ENCODE measurements around the gene MOB2. TPM values are rescaled to one million over a fixed set of nuclear protein-coding genes. Genes with fewer than 3 reads are reported as not detected.

The MOB2 gene
- total and polyA plus RNA-seq, 9 of the 15 experiments (the other 6 are each of a cell fraction or from before 2014, with no cell fraction given) = 0.17 to 36.8 (median 19.2) TPM

DNA sequence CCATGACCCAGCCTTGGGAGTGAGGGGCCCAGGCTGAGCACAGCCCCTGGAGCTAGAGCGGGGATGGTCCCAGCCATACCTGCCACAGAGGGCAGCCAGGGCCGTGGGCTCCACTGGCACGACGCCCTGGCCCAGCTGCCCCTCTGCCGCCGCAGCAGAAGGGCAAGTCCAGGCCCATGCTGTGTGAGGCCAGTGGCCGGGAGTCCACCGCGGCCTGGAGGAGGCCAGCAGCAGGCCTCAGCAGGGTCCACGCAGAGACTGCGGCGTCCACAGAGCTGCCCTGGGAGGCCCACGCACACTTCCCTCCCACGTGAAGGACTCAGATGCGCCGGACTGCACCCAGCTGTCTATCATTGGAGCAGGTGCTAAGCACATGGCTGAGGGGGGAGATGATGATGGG lies 23.5 kb downstream of the MOB2 start:
- no peaks in the 10 kb centered on the region for H3K79me2 ChIP-seq (ENCODE audit: control insufficient read depth, insufficient read depth, low read length)
- CTCF ChIA-PET (ENCODE audit: low intra/inter-chr PET ratio) = no interaction called here
- POLR2A ChIA-PET = no interaction called here
- intact Hi-C loops (cut with micrococcal nuclease) = no loop called here
- WGBS (ENCODE audit: insufficient coverage, low coverage, missing lambda C conversion rate) = 79% methylated on average over 15 of the region's 16 CpGs
- in situ Hi-C loops (cut with MboI) = no loop called here
- H3K27ac ChIP-seq (ENCODE audit: extremely low read depth, low read depth, low read length) = no peak overlapping the region
- H4K20me1 ChIP-seq (replicated peaks; ENCODE audit: control insufficient read depth, insufficient read depth, low read length) = peaks cover 5% of the 10 kb centered on the region; the same call in 1 of the 2 replicates
- no peak for DNase-seq (ENCODE audit: extremely low read depth in 1 of 4, low spot score in 3 of 4)
- H3K9me3 ChIP-seq (replicated peaks; ENCODE audit: control insufficient read depth, insufficient read depth, low read depth, low read length) = no peaks in the 10 kb centered on the region
- no peaks in the 10 kb centered on the region for H3K36me3 ChIP-seq (ENCODE audit: control insufficient read depth, insufficient read depth, low read length)
- no peak for TF ChIP-seq ZNF583 (CRISPR knock-in tag; IDR thresholded peaks at IDR 0.05)
- TF ChIP-seq, protein P1, sequence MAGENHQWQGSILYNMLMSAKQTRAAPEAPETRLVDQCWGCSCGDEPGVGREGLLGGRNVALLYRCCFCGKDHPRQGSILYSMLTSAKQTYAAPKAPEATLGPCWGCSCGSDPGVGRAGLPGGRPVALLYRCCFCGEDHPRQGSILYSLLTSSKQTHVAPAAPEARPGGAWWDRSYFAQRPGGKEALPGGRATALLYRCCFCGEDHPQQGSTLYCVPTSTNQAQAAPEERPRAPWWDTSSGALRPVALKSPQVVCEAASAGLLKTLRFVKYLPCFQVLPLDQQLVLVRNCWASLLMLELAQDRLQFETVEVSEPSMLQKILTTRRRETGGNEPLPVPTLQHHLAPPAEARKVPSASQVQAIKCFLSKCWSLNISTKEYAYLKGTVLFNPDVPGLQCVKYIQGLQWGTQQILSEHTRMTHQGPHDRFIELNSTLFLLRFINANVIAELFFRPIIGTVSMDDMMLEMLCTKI (IDR thresholded peaks at IDR 0.05; ENCODE audit: partially characterized antibody) = no peak
- TF ChIP-seq ZNF668 (CRISPR knock-in tag; IDR thresholded peaks at IDR 0.05) = no peak
- TF ChIP-seq TCFL5 (CRISPR knock-in tag; conservative IDR thresholded peaks at IDR 0.05) = no peak
- no peak for TF ChIP-seq ZNF707 (CRISPR knock-in tag; conservative IDR thresholded peaks at IDR 0.05)
- no peaks in the 10 kb centered on the region; a peak in 1 of 5 replicates for H3K27me3 ChIP-seq (ENCODE audit: control insufficient read depth in 2 of 2, insufficient read depth in 2 of 2, low read length in 2 of 2)
- H3K9me1 ChIP-seq (ENCODE audit: control insufficient read depth, insufficient read depth, low read length) = no peaks in the 10 kb centered on the region
- no peak overlapping the region for H3K4me3 ChIP-seq
- no peak overlapping the region for H3K4me2 ChIP-seq (ENCODE audit: insufficient read depth, low read length)
- no peak overlapping the region for H2AFZ ChIP-seq (ENCODE audit: low read depth, low read length)
- no peak for ATAC-seq
- BruUV-seq (replicated peaks) = no TSS peak
- no peak for FAIRE-seq
- peaks cover 0 to 51% of the 10 kb centered on the region in 2 experiments; a peak in 2 of 5 replicates for H3K4me1 ChIP-seq (replicated peaks in 1 of 2; ENCODE audit: control insufficient read depth in 2 of 2, insufficient read depth in 2 of 2, low read length in 2 of 2)
- H3K9ac ChIP-seq (ENCODE audit: insufficient read depth in 1 of 2, low read depth in 2 of 2, low read length in 2 of 2) = no peak overlapping the region

GRCh38 chr11:1462698-1462975 lies 23.9 kb downstream of the MOB2 start:
- no peak for ATAC-seq
- in situ Hi-C loops (cut with MboI) = no loop called here
- intact Hi-C loops (cut with micrococcal nuclease) = no loop called here
- Histone ChIP-seq H3K27me3 (ENCODE audit: control insufficient read depth in 2 of 2, insufficient read depth in 2 of 2, low read length in 2 of 2) (no peaks in the 10 kb centered on the region; a peak in 1 of 5 replicates), H2AFZ (ENCODE audit: low read depth, low read length) (no peak overlapping the region), H3K27ac (ENCODE audit: extremely low read depth, low read depth, low read length) (no peak overlapping the region), H4K20me1 (replicated peaks; ENCODE audit: control insufficient read depth, insufficient read depth, low read length) (peaks cover 4% of the 10 kb centered on the region; the same call in 1 of the 2 replicates), H3K79me2 (ENCODE audit: control insufficient read depth, insufficient read depth, low read length) (no peaks in the 10 kb centered on the region), H3K4me3 (no peak overlapping the region), H3K9ac (ENCODE audit: insufficient read depth in 1 of 2, low read depth in 2 of 2, low read length in 2 of 2) (no peak overlapping the region), H3K9me1 (ENCODE audit: control insufficient read depth, insufficient read depth, low read length) (no peaks in the 10 kb centered on the region), H3K9me3 (replicated peaks; ENCODE audit: control insufficient read depth, insufficient read depth, low read depth, low read length) (no peaks in the 10 kb centered on the region), H3K4me1 (replicated peaks in 1 of 2; ENCODE audit: control insufficient read depth in 2 of 2, insufficient read depth in 2 of 2, low read length in 2 of 2) (peaks cover 0 to 51% of the 10 kb centered on the region in 2 experiments; a peak in 2 of 5 replicates), H3K4me2 (ENCODE audit: insufficient read depth, low read length) (no peak overlapping the region), H3K36me3 (ENCODE audit: control insufficient read depth, insufficient read depth, low read length) (no peaks in the 10 kb centered on the region)
- WGBS (ENCODE audit: insufficient coverage, low coverage, missing lambda C conversion rate) = 41% methylated on average over 9 of the region's 13 CpGs
- CTCF ChIA-PET (ENCODE audit: low intra/inter-chr PET ratio) = no interaction called here
- DNase-seq (ENCODE audit: extremely low read depth in 1 of 4, low spot score in 3 of 4) = no peak
- no TSS peak for BruUV-seq (replicated peaks)
- no peak for FAIRE-seq
- POLR2A ChIA-PET = no interaction called here
- TF ChIP-seq FOSL1 (tag; conservative IDR thresholded peaks at IDR 0.05) (no peak), POLR2G (IDR thresholded peaks at IDR 0.05; ENCODE audit: low read depth, low read length) (0 out of 2 replicates have a peak, but pooled peaks have one; percentile 17)
